ENCODE measurements around the gene ST6GALNAC6. TPM values are rescaled to one million over a fixed set of nuclear protein-coding genes. Genes with fewer than 3 reads are reported as not detected.
A peak's percentile ranks its signal among the peaks of the same experiment; 100 is the strongest.

The ST6GALNAC6 gene
- total RNA-seq, 4 donors from 2014 or later = 37.7 to 133 (median 111) TPM

DNA sequence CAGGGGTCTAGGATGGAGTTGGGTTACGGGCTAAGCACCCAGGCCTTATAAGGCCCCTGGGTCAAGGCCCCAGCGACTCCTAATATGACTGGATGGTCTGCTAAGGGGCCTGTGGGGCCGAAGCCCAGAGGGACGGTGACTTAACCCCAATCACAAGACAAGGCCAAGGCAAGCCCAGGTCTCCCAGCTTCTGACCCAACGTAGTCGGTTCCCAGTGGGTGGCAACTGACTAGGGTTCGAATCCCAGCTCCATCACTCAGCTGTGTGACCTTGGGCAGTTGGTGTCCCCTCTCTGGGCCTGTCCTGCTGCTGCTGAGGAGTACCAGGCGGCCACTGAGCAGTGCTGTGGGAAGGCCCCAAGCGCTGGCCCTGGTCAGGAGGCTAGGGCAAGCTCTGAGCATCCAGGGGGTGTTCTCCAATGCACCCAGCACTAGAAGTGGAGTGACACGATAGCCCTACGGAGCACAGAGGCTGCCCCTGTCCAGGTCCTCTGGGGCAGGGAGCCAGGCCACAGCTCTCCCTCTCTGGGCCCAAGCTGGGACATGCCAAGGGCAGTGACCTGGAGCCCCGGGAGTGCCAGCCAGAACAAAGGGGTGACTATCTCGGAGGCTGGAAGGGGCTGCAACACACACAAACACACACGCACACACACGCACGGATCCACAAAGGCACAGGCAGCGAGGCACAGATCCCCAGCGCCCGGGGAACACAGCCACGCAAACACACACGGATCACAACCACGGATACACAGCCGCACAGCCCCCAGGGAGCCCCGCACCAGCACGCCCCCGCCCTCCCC is 22.4 kb downstream of the ST6GALNAC6 start:
- Histone ChIP-seq H3K27ac (peak overlapping the region; percentile 65 to 67), H3K36me3 (no peaks in the 10 kb centered on the region), H3K9me3 (no peaks in the 10 kb centered on the region), H3K4me3 (peak overlapping the region; percentile 44 to 62), H3K27me3 (no peaks in the 10 kb centered on the region), H3K4me1 (peaks cover 0 to 34% of the 10 kb centered on the region in 2 donors)
- intact Hi-C loops (cut with DNase I; ENCODE audit: low total_unique reads) = no loop called here
- TF ChIP-seq, protein P1, sequence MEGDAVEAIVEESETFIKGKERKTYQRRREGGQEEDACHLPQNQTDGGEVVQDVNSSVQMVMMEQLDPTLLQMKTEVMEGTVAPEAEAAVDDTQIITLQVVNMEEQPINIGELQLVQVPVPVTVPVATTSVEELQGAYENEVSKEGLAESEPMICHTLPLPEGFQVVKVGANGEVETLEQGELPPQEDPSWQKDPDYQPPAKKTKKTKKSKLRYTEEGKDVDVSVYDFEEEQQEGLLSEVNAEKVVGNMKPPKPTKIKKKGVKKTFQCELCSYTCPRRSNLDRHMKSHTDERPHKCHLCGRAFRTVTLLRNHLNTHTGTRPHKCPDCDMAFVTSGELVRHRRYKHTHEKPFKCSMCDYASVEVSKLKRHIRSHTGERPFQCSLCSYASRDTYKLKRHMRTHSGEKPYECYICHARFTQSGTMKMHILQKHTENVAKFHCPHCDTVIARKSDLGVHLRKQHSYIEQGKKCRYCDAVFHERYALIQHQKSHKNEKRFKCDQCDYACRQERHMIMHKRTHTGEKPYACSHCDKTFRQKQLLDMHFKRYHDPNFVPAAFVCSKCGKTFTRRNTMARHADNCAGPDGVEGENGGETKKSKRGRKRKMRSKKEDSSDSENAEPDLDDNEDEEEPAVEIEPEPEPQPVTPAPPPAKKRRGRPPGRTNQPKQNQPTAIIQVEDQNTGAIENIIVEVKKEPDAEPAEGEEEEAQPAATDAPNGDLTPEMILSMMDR (IDR thresholded peaks at IDR 0.05) = no peak
- no peak for TF ChIP-seq POLR2A (IDR thresholded peaks at IDR 0.05)
- DNase-seq = no peak

DNA sequence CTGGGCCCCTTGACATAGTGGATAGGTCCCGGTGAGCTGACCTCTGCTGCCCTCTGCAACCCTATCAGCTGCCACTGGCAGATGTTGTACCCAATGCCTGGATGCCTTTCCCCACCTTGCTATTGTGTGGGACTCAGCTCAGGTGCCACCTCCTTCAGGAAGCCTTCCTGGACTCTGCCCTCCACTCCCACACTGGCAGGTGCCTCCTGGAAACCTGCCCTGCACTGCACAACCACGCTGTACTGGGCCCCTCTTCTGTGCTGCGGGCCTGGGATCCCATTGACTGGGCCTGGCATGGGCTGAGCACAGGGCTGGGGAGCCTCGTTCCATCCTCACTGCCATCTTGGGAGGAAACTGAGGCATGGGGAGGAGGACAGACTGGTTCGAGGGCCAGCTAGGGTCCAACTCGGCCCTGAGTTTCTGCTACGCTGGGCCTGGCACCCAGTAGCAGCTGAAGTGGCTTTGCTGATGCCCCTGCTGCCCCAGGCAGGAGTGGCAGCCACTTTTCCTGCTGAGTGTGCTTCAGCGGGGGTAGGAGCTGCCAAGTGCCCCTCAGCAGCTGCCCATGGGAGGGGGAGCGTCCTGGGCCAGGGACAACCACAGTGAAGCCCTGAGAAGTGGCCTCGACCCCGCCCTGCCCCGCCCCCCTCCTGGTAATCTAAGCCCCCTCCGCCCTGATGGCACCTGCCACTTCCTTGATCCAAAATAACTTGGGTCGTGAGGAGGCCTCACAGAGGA is 23.2 kb downstream of the ST6GALNAC6 start:
- intact Hi-C loops (cut with DNase I; ENCODE audit: low total_unique reads) = no loop called here
- Histone ChIP-seq H3K27me3 (no peaks in the 10 kb centered on the region), H3K36me3 (no peaks in the 10 kb centered on the region), H3K4me3 (no peak overlapping the region), H3K4me1 (peaks cover 0 to 34% of the 10 kb centered on the region in 2 donors), H3K27ac (peak overlapping the region; percentile 65 to 67), H3K9me3 (no peaks in the 10 kb centered on the region)
- DNase-seq = no peak
- no peak for TF ChIP-seq POLR2A (IDR thresholded peaks at IDR 0.05)
- TF ChIP-seq, protein P1 (IDR thresholded peaks at IDR 0.05) = no peak

GRCh38 chr9:127875306-127875966 is 24.0 kb downstream of the ST6GALNAC6 start:
- intact Hi-C loops (cut with DNase I; ENCODE audit: low total_unique reads) = no loop called here
- Histone ChIP-seq H3K27me3 (no peaks in the 10 kb centered on the region), H3K27ac (peak overlapping the region in 1 of 2 donors; percentile 43), H3K36me3 (no peaks in the 10 kb centered on the region), H3K4me1 (peaks cover 0 to 34% of the 10 kb centered on the region in 2 donors), H3K4me3 (no peak overlapping the region), H3K9me3 (no peaks in the 10 kb centered on the region)
- no peak for TF ChIP-seq POLR2A (IDR thresholded peaks at IDR 0.05)
- TF ChIP-seq, protein P1 (IDR thresholded peaks at IDR 0.05) = no peak
- DNase-seq = no peak

- DNase-seq = peak in 1 of 2 donors; percentile 49
- Histone ChIP-seq H3K27ac (peak overlapping the region; percentile 27 to 43), H3K4me3 (no peak overlapping the region), H3K27me3 (no peaks in the 10 kb centered on the region), H3K9me3 (no peaks in the 10 kb centered on the region), H3K4me1 (peaks cover 0 to 34% of the 10 kb centered on the region in 2 donors), H3K36me3 (no peaks in the 10 kb centered on the region)
- intact Hi-C loops (cut with DNase I; ENCODE audit: low total_unique reads) = no loop called here
- TF ChIP-seq, protein P1 (IDR thresholded peaks at IDR 0.05) = no peak
Measured at GRCh38 chr9:127874301-127875221, 24.8 kb downstream of the ST6GALNAC6 start.
